GM12801 (cell line): Measurements from ENCODE around the gene BEAN1.

Source experiments
- CTCF ChIP-seq: IDR thresholded peaks from one replicate; pipeline ENCODE4 v1.5.1; 2011; ENCODE audit warnings: control low read depth; ENCODE audit not compliant: insufficient read length; ENCODE audit errors: extremely low read depth

The BEAN1 gene

DNA sequence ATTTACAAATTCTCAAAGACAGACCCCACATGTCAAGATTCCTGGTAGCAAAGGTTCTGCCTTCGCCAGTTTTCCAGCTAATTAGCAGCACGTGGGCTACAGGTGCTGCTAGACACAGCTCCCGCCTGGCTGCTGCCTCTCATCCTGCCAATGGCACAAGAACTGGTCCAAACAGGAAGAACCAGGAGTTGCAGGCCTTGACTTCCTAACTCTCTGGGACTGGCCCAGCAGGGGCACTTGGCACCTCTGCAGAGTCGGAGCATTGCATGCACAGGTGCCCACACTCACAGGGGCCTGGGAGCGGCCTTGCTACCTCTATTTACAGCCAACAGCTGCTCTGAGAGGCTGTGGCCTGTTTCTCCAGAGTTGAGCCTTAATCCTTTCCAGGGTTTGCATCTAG is 83.2 kb downstream of the BEAN1 start:
- TF ChIP-seq CTCF = no peak

DNA sequence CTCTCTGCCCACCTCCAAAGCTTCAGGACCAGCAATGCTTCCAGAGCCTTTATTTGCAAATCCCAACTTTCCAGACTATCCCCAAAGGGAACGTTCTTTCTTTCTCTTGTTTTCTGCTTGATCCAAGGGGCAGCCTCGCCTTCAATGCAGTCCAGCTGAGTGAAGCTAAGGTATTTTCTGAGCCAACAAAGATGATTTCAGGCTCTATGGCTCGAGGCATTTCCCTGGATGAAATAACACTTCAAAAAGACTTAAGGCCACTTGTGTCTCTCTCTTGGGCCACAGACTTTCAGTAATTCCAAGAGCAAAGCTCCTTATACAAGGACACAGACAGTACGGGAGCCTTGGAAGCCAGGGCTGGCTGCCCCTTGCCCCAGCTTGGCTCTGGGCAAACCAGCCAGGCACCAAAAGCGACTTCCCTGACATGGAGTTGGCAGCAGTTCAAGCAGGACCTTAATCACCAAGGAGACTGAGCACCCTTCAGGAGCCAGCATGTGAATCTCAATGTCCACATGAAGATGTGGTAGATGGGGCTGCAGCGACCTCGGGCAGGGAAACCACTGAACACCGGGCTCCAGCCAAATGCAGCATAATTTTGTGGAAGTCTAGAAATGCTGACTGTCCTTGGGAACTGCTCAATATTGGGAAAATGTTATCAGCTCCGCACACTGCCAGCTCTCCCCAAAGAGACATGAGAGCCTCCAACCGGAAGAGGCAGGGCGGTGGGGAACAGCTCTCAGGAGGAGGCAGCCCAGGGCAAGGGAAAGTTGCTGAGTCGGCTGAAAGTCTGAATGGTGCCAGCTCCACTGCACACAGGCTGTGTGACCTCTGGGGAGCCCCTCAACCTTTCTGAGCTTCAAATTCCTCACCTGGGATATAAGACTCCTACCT is 83.9 kb downstream of the BEAN1 start:
- TF ChIP-seq CTCF = no peak

DNA sequence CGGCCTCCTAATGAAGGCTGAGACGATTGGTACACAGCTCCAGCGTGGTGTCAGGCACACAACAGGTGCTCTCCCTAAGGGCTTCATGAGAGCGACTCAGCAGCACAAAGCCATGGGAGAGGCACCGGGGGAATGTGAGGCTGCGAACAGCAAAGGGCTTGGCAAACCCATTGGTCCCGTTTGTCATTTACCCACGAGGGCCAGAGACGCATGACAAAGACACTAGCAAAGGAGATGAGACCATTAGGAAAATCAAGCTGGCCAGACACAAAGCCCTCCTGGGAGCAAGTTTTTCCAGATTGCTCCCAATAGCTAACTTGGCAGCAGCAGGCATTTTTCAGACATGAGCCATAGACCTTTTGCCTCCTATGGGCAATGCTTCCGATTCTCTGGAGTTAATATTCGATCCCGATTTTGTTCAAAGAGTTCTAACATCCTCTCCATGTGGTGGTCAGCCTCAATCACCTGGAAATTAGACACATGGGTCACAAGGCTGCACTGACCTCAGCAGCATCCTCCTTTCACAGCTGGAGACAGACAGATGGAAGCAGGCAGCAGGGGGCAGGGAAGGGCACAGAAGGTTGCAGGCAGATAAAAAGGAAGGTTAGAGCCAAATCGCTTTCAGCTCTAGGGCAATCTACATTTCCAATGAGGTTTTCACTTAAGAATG is 84.6 kb downstream of the BEAN1 start:
- no peak for TF ChIP-seq CTCF

GRCh38 chr16:66512272-66513110 is 85.4 kb downstream of the BEAN1 start:
- TF ChIP-seq CTCF = no peak

- TF ChIP-seq CTCF = no peak
These were observed 86.1 kb downstream of the BEAN1 start for GRCh38 chr16:66513111-66513723.

- no peak for TF ChIP-seq CTCF
These were observed 88.8 kb downstream of the BEAN1 start for GRCh38 chr16:66515596-66516508.
